CD14-positive monocyte (primary cell): ENCODE measurements around the gene TRAPPC3. TPM values are rescaled to one million over a fixed set of nuclear protein-coding genes. Genes with fewer than 3 reads are reported as not detected.

Experiments used
- DNase-seq, 3 donors: peaks; one replicate each; pipeline ENCODE4 v3.0.0-alpha.2; 2011 to 2022
- H2AFZ ChIP-seq: 2 replicates; pipeline ENCODE4 v1.6.0; 2012; ENCODE audit warnings: mild to moderate bottlenecking, low read depth, low read length, inconsistent platforms; ENCODE audit not compliant: insufficient read depth, poor library complexity, severe bottlenecking
- H3K27ac ChIP-seq, 2 donors: 1 replicate in 1 of 2; 2 replicates in 1 of 2; pipeline ENCODE4 v1.5.1; 2012 to 2013; ENCODE audit warnings: low read length in 2 of 2, control low read depth in 1 of 2, inconsistent platforms in 1 of 2, low read depth in 1 of 2, mild to moderate bottlenecking in 1 of 2
- H3K27me3 ChIP-seq, 2 donors: one replicate each; pipeline versions ENCODE4 v1.6.0 to v1.6.1; 2011 to 2013; ENCODE audit warnings: low read length in 2 of 2; ENCODE audit not compliant: control insufficient read depth in 2 of 2, insufficient read depth in 2 of 2
- H3K36me3 ChIP-seq, 2 donors: replicated peaks in 1 of 2; 1 replicate in 1 of 2; 2 replicates in 1 of 2; pipeline versions ENCODE4 v1.5.1 to v1.6.1; 2012 to 2013; ENCODE audit warnings: low read length in 2 of 2, control low read depth in 1 of 2, inconsistent platforms in 1 of 2, mild to moderate bottlenecking in 1 of 2; ENCODE audit not compliant: insufficient read depth in 2 of 2, control insufficient read depth in 1 of 2
- H3K4me1 ChIP-seq, 2 donors: 1 replicate in 1 of 2; 2 replicates in 1 of 2; pipeline versions ENCODE4 v1.5.1 to v1.6.1; 2012 to 2013; ENCODE audit warnings: low read length in 2 of 2, control low read depth in 1 of 2, inconsistent platforms in 1 of 2, mild to moderate bottlenecking in 1 of 2, moderate library complexity in 1 of 2; ENCODE audit not compliant: insufficient read depth in 2 of 2, control insufficient read depth in 1 of 2
- H3K4me2 ChIP-seq: replicated peaks from 2 replicates; pipeline ENCODE3; 2012; ENCODE audit warnings: low read length, moderate library complexity, mild to moderate bottlenecking; ENCODE audit not compliant: poor library complexity, severe bottlenecking; ENCODE audit errors: extremely low read depth
- H3K4me3 ChIP-seq, 3 experiments: fragments of 200-600 bp in 1 of 3; sonication (generic) in 1 of 3; replicated peaks in 1 of 3; 1 replicate in 2 of 3; 2 replicates in 1 of 3; pipeline ENCODE4 v1.5.1; 2011 to 2013; ENCODE audit warnings: low read length in 3 of 3, mild to moderate bottlenecking in 3 of 3, control low read depth in 2 of 3, low read depth in 2 of 3, inconsistent platforms in 1 of 3, moderate library complexity in 1 of 3
- H3K79me2 ChIP-seq: 2 replicates; pipeline ENCODE4 v1.6.0; 2012; ENCODE audit warnings: mild to moderate bottlenecking, control low read depth, inconsistent platforms, low read length, moderate library complexity; ENCODE audit not compliant: insufficient read depth
- H3K9ac ChIP-seq: 2 replicates; pipeline ENCODE4 v1.6.0; 2017; ENCODE audit warnings: low read length, mild to moderate bottlenecking; ENCODE audit not compliant: insufficient read depth, poor library complexity, severe bottlenecking
- H3K9me3 ChIP-seq, 2 donors: replicated peaks in 1 of 2; 1 replicate in 1 of 2; 2 replicates in 1 of 2; pipeline versions ENCODE4 v1.5.1 to v1.6.1; 2012 to 2013; ENCODE audit warnings: low read length in 2 of 2, control low read depth in 1 of 2; ENCODE audit not compliant: control insufficient read depth in 1 of 2, insufficient read depth in 1 of 2
- H4K20me1 ChIP-seq: 2 replicates; pipeline ENCODE4 v1.6.0; 2012; ENCODE audit warnings: mild to moderate bottlenecking, low read length, control low read depth, moderate library complexity; ENCODE audit not compliant: insufficient read depth
- H3K27ac Mint-ChIP-seq, 7 donors: one replicate each; pipeline ENCODE4 v1.8.0; 2020; ENCODE audit warnings: mild to moderate bottlenecking in 7 of 7, mixed read lengths in 7 of 7, moderate library complexity in 6 of 7, inconsistent platforms in 2 of 7
- H3K27me3 Mint-ChIP-seq, 3 donors: one replicate each; pipeline ENCODE4 v1.8.0; 2021 to 2022; ENCODE audit warnings: low read depth in 3 of 3, mild to moderate bottlenecking in 3 of 3, mixed read lengths in 3 of 3, moderate library complexity in 3 of 3, inconsistent platforms in 1 of 3
- H3K36me3 Mint-ChIP-seq, 2 donors: one replicate each; pipeline ENCODE4 v1.8.0; 2020; ENCODE audit warnings: mixed read lengths in 2 of 2, inconsistent platforms in 1 of 2, mild to moderate bottlenecking in 1 of 2
- H3K4me1 Mint-ChIP-seq: one replicate; pipeline ENCODE4 v1.8.0; 2020; ENCODE audit warnings: mild to moderate bottlenecking, mixed read lengths
- H3K4me3 Mint-ChIP-seq, 2 donors: one replicate each; pipeline ENCODE4 v1.8.0; 2020; ENCODE audit warnings: mild to moderate bottlenecking in 2 of 2, mixed read lengths in 2 of 2, moderate library complexity in 1 of 2
- H3K9me3 Mint-ChIP-seq, 7 donors: one replicate each; pipeline ENCODE4 v1.8.0; 2020 to 2022; ENCODE audit warnings: mixed read lengths in 7 of 7, mild to moderate bottlenecking in 6 of 7, moderate library complexity in 6 of 7, inconsistent platforms in 2 of 7
- WGBS: methylation state at CpG from one replicate; pipeline ENCODE4 v1.1.5; 2013; ENCODE audit warnings: missing lambda C conversion rate; ENCODE audit not compliant: insufficient coverage; 5-methylcytosine and 5-hydroxymethylcytosine counted together
- intact Hi-C, 2 donors: fragments of 100-400 bp; cut with micrococcal nuclease; formaldehyde crosslinking; loops; one replicate each; pipeline versions ENCODE4 v1.15.0 to v1.15.1; 2023
- polyA plus RNA-seq, 3 donors: library from polyadenylated mRNA; depleted of rRNA in 1 of 3; unstranded in 2 of 3; stranded (reverse) in 1 of 3; fragments of 300-500 nt in 2 of 3; fragments of >200 nt in 1 of 3; fragmentation: Illumina TruSeq in 2 of 3; gene quantifications; 1 replicate in 2 of 3; 2 replicates in 1 of 3; pipeline ENCODE4 v1.2.3, GENCODE V29; 2012 to 2021
- TF ChIP-seq, protein P1 (sequence below): fragments of 200-600 bp; IDR thresholded peaks from one replicate; pipeline ENCODE4 v1.8.0; 2022; ENCODE audit warnings: antibody characterized with exemption, mild to moderate bottlenecking

TRAPPC3 gene
- polyA plus RNA-seq, 3 donors, result 61.1 to 136 (median 125) TPM

DNA sequence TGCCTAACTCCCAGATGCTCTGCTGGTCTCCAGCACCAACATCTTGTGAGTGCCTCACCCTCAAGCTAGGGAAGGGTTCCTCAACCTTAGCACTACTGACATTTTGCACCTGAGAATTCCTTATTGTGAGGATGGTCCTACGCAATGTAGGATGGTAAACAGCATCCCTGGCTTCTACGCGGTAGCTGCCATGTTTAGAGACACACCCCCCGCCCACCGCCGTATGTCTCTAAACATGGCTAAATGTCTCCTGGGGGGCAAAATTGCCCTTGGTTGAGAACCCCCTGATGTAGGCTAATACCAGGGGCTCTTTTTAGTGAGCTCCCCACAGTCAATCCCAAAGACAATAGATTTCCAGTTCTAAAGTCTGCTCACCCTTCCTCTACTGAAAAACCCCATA, 4.2 kb upstream of the TRAPPC3 start:
- no peak overlapping the region for H3K4me3 ChIP-seq
- no peaks in the 10 kb centered on the region for H3K36me3 ChIP-seq
- no peak overlapping the region for H3K4me2 ChIP-seq
- H3K27me3 ChIP-seq, result no peaks in the 10 kb centered on the region
- peaks cover 0 to 2% (median 0%) of the 10 kb centered on the region in 3 donors for H3K27me3 Mint-ChIP-seq
- no peak overlapping the region for H2AFZ ChIP-seq
- H3K36me3 Mint-ChIP-seq, result peaks cover 8 to 13% of the 10 kb centered on the region in 2 donors
- H3K9ac ChIP-seq, result no peak overlapping the region
- peaks cover 19% of the 10 kb centered on the region for H4K20me1 ChIP-seq
- H3K9me3 Mint-ChIP-seq, result no peaks in the 10 kb centered on the region
- TF ChIP-seq, protein P1, sequence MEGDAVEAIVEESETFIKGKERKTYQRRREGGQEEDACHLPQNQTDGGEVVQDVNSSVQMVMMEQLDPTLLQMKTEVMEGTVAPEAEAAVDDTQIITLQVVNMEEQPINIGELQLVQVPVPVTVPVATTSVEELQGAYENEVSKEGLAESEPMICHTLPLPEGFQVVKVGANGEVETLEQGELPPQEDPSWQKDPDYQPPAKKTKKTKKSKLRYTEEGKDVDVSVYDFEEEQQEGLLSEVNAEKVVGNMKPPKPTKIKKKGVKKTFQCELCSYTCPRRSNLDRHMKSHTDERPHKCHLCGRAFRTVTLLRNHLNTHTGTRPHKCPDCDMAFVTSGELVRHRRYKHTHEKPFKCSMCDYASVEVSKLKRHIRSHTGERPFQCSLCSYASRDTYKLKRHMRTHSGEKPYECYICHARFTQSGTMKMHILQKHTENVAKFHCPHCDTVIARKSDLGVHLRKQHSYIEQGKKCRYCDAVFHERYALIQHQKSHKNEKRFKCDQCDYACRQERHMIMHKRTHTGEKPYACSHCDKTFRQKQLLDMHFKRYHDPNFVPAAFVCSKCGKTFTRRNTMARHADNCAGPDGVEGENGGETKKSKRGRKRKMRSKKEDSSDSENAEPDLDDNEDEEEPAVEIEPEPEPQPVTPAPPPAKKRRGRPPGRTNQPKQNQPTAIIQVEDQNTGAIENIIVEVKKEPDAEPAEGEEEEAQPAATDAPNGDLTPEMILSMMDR, result no peak
- H3K9me3 ChIP-seq, result no peaks in the 10 kb centered on the region
- peak overlapping the region in 5 of 7 donors; percentile 74 to 100 (median 85) for H3K27ac Mint-ChIP-seq
- intact Hi-C loops, result no loop called here
- 100% methylated on average over 6 of the region's 6 CpGs for WGBS
- peaks cover 63 to 73% of the 10 kb centered on the region in 2 donors for H3K4me1 ChIP-seq
- H3K4me3 Mint-ChIP-seq, result no peak overlapping the region
- H3K79me2 ChIP-seq, result peaks cover 47% of the 10 kb centered on the region
- DNase-seq, result no peak
- peak overlapping the region in 1 of 2 donors; percentile 48 for H3K27ac ChIP-seq
- H3K4me1 Mint-ChIP-seq, result peaks cover 67% of the 10 kb centered on the region

DNA sequence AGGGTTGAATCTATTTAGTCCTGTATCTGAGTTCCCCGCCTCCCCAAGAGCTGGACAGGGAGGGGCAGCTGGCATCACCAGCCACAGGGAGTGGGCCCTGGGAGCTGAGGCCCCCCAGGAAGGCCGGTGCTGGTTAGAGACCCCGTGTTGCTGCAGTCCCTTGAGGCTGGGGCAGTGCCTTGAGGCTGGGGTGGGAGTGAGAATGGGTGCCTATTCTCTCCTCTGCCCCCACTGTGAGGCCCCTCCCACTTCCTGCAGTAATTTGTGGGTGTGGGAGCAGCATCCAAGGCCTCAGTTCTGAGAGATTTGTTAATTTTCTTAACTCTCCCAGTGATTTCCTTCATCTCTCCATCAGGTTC, 2.5 kb upstream of the TRAPPC3 start:
- intact Hi-C loops, result no loop called here
- TF ChIP-seq, protein P1, result no peak
- peak overlapping the region in 1 of 3 experiments; percentile 68 for H3K4me3 ChIP-seq

More for the DNA sequence above, 2.5 kb upstream of the TRAPPC3 start:
- H3K4me2 ChIP-seq, result peak overlapping the region; percentile 76
- peaks cover 54 to 69% of the 10 kb centered on the region in 2 donors for H3K4me1 ChIP-seq
- peak overlapping the region; percentile 95 to 100 (median 99) for H3K27ac Mint-ChIP-seq
- H3K36me3 ChIP-seq, result peaks cover 0 to 3% of the 10 kb centered on the region in 2 donors
- H3K9ac ChIP-seq, result peak overlapping the region; percentile 92
- no peaks in the 10 kb centered on the region for H3K9me3 ChIP-seq
- peaks cover 8% of the 10 kb centered on the region for H4K20me1 ChIP-seq
- peak overlapping the region; percentile 100 for H3K27ac ChIP-seq
- H3K9me3 Mint-ChIP-seq, result peaks cover 0 to 2% (median 0%) of the 10 kb centered on the region in 7 donors
- H3K79me2 ChIP-seq, result peaks cover 47% of the 10 kb centered on the region
- peaks cover 5% of the 10 kb centered on the region in 2 donors for H3K36me3 Mint-ChIP-seq
- H3K27me3 Mint-ChIP-seq, result peaks cover 0 to 2% (median 0%) of the 10 kb centered on the region in 3 donors
- no peaks in the 10 kb centered on the region for H3K27me3 ChIP-seq
- peak overlapping the region; percentile 42 to 52 for H3K4me3 Mint-ChIP-seq
- peak in 2 of 3 donors; percentile 46 to 50 for DNase-seq
- peaks cover 67% of the 10 kb centered on the region for H3K4me1 Mint-ChIP-seq
- H2AFZ ChIP-seq, result peak overlapping the region; percentile 55
- 45% methylated on average over 3 of the region's 3 CpGs for WGBS
